ENCODE results near the gene TFF1.
A peak's percentile ranks its signal among the peaks of the same experiment; 100 is the strongest.

TFF1 gene

DNA sequence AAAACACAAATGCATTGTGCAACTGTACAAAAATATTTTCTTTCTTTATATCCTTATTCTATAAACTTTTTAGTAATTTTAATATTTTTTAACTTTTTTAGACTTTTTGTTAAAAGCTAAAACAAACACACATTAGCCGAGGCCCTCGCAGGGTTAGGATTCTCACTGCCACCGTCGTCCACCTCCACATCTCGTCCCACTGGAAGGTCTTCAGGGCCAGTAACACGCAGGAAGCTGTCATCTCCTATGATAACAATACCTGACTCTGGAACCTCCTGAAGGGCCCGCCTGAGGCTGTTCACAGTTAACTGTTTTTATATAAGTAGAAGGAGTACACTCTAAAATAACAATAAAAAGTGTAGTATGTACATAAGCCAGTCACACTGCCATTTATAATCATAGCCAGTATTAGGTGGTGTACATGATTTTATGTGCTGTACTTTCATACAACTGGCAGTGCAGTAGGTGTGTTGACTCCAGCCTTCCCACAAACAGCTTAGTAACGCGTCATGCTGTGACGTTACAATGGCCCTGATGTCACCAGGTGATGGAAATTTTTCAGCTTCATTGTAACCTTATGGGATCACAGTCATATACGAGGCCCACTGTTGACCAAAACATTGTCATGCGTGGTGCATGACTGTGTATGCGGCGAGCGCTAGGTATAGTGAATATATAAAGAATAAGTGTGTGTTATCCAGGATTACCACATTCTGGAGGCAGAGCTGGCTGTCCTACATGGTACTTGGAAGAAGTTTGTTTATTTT, 24.4 kb downstream of the TFF1 start:
- no peak for DNase-seq

DNA sequence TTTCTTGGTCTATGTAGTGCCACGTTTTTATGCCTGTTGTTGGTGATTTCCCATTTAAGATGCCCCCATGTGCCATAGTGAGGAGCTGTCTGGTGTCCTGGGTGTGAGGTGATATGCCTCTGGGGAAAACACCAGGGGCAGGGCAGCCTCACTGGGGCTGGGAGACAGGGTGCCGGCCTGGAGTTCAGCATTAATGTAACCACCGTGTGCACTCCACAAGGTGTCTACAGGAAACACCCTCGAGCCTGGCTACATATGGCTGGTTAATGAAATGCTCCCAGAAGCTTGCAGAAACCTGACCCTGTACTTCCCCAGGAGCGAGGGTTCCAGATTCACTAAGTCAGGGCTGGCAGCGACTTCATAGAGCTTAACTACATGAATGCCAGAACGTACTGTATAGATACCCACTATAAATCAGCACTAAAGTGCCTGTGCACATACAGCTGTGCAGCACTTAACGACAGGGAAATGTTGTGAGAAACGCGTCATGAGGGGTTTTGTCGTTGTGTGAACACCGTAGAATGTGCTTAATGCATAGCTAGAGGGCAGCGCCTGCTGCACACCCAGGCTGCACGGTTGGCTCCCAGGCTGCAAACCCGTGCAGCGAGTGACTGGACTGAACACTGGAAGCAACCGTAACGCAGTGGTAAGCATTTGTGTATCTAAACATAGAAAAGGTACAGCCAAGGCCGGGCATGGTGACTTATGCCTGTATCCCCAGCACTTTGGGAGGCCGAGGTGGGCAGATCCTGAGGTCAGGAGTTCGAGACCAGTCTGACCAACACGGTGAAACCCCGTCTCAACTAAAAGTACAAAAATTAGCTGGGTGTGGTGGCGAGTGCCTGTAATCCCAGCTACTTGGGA, 25.9 kb downstream of the TFF1 start:
- no peak for DNase-seq

DNA sequence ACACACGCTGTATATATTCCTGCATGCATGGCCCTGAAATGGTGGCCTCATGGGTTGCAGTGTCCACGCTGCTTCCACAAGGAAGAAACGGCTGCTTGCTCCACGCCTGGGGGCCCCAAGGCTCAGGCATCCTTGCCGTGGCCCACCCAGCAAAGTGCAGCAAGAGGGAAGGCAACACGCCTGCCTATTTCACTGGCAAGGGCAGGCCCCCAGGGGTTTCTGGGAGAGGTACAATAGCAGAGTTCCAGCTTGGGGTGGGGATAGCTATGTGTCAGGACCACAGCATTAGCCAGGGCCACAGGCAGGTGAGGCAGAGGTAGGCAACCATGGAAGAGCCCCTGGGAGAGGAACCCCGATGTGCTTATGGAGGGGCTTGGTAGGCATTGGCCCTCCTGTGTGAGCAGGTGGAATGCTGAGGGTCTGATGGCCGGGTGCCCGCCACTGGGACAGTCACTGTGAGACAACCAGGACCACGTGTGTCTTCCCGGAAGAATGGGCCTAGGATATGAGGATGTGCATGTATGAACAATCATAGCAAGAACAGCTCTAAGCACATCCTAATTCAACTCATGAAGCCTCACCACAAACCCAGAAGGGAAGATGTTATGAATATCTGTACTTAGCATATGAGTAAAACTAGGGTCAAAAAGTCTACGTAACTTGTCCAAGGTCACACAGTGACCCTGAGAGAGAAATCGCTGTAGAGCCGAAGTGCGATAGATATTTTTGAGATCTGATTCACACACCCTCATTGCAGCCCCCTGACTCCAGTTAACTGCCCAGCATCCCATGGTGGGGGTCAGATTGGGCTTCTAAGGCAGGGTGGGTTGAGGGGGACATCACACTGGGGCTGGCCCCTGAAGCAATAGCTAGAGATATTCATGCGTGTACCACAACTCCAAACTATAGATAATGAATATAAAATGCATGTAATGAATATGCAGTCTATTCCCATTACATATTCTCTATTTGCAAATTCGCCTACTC, 27.3 kb downstream of the TFF1 start:
- DNase-seq: no peak

DNA sequence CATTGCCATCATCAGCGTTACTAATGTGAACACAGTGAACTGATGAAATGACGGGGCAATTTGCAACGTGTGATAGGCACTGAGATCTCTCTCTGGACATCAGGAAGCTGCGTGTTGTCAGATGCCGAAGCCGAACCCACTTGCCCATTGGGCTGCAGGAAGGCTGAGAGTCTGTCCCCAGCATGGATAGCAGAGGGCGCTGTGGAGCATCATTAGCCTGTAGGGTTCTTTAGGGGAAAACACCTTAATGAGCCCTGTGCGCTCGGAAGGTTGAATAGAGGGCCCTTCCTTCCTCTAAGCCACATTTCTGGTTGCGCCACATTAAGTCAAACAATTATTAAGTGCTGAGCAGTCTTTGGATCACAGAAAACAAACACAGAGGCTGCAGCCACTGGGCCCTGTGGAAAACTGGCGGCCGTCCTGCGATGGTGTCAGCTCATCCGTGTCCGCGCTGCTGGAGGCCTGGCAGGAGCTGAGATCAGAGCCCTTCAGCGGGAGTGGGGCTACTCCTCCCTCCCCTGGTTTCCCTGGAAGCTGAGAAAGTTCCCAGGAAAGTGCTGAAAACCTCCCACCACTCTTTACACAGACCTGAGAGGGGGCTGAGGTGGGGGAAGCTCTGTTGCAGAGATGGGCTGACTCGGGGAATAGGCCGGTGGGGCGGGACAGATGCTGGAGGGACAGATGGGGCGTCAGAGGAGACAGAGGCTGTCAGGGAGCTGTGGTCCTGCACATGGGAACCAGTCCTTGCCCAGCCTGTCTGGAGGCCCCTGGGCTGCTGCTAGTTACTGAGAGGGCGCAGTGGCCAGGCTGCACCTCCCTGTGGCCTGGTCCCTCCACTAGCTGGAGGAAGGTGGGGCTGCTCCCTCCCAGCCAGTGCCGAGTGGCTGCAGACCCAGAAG, 28.3 kb downstream of the TFF1 start:
- DNase-seq: peak; percentile 10

DNA sequence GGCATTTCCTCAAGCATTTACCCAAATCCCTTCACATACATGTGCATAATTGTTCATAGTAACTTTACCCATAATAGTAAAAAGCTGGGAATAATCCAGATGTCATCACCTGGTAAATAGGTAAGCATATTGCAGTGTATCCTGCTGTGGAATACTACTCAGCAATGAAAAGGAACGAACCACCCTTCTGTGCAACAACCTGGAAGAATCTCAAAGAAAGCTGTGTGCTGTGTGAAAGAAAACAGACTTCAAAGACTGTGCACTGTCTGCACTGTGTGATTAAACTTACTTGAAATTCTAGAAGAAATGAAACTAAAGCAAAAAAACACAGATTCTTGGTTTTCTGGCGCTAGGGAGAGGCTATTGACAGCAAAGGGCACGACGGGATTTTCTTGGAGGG, 29.1 kb downstream of the TFF1 start:
- DNase-seq: no peak

DNA sequence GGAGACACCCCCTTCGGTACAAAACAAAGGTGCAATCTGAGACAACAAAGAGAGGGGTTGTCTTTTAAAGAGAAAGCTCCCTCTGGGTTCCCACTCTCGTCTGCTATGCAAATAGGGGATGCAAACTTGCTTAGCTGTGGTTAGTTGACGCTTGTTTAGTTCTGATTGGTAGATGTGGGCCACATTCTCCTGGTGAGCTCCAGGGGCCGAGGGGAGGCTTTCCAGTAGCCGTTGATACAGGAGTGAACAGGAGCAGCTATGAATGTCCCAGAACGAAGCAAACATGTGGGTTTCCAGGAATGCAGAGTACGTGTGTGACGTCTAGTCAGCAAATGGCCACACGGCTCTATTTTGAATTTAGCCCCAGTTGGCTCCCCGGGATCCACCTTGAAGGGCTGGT, 30.3 kb downstream of the TFF1 start:
- DNase-seq: peak; percentile 12

DNA sequence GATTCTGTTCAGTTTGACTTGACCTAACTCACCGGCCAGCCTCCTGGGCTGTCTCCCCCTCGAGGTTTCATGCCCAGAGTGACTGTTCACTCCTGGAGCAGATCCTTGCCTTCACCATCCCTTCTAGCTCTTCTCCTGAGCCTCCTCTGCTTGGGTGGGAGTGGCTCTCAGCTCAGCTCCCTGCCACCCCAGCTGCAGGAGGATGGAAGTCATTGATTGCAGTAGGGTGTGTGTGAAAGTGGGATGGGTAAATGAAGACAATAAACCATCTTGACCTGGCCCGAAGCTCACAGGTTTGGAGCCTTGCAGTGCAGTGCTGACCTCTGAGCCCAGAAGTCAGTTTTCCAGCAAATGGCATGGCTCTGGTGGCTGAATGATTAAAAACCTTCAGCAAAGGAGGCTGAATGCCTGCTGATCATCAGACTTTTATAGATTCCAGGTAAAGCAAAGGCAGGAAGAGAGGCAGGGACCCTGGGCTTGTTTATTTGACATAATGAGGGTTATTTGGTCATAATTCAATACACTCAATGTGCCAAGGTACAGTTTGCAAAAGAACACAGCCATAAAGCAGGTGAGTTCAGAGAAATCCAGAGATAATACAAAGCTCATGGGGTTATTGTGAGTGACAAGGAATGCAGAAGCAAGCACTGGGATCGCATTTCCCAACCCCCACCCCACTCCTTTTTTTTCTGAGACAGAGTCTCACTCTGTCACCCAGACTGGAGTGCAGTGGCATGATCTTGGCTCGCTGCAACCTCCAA, 33.6 kb downstream of the TFF1 start:
- DNase-seq: no peak

DNA sequence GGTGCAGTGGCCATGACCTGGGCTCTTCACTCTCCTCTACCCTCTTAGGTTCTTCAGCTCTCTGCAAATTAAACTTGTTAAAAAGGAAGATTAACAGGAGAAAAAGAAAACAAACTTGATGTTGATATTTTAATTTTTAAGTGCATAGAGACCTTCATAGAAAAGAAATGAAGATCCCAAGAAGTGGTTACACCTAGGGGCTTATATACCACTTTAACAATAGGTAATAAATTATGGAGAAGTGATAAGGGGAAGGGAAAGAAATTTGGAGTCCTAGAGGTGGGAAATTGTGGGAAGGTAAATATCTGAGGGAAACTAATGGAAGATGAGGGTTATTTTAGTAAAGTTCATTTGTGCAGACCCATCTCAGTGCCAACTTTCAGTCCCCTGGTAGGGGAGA, 34.7 kb downstream of the TFF1 start:
- no peak for DNase-seq

DNA sequence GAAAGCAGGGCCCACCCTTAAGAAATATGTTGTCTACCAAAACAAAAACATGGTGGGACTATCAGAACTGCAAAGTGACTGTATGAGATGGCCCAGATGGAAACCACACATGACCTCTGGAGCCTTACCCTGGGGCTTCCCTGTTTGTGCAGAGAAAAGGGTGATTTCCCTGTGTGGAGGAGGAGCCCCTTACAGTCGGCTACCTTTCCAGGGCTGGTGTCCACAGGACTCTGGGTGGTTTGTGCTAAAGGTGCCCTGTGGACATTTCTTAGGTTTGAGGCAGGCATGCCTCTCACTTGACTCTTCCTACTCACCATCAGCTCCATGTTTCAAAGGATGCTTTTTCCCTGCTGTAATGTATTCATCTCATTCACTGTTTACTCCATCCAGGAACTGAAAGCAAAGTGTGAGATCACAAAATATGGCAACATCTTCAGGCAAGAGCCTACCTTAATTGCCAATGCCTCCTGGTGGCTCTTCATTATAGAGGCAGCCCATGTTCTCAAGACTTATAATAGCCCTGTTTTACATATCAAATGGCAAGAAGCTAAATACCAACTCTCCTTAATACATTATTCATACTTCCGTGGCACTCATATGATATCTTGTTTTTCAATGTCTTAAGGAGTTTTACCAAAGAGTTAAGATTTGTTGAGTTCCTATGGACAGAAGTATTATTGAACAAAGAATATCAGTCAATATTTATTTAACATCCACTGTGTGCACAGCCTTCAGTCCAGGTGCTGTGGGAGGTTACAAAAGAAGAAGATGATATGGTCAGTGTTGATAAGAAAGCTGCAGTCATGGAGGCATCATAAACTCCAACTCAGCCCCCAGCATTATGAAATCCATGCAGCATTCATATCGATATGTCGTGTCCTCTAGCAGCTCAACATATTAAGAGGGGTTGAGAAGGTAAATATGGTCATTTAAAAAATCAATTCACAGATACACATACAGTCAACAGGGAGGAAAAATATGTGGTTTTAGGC, 35.7 kb downstream of the TFF1 start:
- DNase-seq: no peak

DNA sequence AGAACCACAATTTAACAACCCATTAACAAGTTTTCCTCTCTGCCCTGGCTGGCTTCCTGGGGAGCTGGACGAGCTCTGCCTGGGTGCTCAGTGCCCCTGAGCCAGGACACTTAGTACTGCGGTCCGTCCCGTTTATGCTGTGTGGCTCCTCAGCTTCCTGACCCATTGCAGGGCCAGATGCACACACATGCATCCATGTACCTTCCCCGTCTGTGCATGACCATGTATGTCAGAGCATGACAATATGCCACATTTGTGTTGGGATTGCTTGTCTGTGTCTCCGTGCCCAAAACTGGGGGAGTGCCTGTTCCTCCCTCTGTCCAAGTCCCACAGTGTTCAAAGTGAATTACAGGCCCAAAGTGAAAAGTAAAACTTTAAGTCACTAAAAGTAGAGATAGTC, 41.4 kb downstream of the TFF1 start:
- no peak for DNase-seq

DNA sequence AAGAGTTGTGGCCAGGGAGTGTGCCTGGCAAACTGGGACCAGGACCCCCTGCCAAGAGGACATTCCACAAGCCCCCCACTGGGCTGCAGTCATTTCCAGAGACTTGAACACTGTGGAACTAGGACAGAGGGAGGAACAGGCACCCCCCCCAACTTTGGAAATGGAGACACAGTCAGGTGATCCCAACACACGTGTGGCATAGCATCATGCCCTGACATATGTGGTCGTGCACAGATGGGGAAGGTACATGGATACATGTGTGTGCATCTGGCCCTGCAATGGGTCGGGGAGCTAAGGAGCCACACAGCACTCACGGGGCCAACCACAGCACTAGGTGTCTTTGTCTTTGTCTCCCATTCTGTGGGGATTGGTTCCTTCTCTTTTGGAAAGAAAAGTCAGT, 44.5 kb downstream of the TFF1 start:
- no peak for DNase-seq

DNA sequence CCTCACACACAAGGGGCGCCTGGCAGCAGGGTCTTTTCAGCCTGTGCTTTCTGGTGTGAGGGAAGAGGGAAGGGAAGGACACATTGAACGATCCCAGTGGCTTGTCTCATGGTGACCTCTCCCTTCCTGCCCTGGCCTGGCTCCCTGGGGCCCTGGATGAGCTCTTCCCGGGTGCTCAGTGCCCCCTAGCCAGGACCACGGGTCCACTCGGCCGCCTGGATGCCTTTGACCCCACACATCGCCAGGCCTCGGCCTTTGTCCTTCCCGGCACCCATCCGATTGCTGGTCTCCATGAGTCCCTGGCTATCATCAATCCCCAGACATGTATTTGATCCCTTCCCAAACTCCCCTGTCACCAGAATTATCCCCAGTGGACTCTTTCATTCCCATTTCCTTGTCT, 45.1 kb downstream of the TFF1 start:
- no peak for DNase-seq

DNA sequence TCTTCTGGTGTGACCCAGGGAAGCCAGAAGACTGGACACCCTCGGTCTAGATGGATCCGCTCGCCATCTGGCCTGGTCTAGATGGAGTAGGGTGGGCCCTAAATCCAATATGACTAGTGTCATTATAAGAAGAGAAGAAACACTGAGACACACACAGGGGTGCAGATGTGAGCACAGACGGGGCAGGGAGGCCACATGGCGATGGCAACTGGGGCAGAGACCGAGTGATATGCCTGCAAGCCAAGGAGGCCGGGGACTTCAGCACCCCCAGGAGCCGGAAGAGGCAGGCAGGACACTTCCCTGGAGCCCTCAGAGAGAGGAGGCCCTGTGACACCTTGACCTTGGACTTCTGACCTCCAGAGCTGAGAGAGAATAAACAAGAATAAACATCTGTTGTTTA, 45.5 kb downstream of the TFF1 start:
- DNase-seq: no peak

DNA sequence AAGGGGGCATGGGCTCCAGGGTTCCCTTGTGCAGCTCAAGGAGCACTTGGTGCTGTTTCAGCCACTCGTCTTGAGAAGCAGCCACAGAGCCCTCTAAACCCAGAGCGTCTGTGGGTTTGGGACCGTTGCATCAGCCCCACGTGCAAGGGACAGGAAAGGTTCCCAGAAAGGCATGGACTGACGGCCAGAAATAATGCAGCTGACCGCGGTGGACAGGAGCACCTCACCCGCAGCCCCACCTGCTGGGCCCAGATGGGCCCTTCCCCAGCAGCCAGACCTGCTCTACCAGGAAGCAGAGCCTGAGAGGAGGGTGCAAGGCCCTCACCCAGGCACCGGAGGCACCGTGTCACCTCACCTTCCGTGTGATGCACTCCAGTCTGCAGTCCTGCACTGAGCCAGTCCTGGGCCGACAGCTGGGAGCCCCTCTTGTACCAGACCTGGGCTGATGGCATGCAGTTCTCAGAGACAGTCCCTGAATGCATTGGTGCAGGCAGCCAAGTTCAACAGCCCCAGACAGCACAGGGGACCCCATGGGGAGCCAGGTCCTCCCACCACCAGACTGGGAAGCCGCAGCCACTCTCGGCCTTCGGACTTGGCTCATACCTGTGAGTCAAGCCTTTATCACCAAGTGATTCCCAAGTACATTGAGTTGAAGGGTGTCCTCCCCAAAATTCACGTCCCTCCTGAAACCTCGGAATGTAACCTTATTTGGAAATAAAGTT, 46.3 kb downstream of the TFF1 start:
- DNase-seq: no peak

DNA sequence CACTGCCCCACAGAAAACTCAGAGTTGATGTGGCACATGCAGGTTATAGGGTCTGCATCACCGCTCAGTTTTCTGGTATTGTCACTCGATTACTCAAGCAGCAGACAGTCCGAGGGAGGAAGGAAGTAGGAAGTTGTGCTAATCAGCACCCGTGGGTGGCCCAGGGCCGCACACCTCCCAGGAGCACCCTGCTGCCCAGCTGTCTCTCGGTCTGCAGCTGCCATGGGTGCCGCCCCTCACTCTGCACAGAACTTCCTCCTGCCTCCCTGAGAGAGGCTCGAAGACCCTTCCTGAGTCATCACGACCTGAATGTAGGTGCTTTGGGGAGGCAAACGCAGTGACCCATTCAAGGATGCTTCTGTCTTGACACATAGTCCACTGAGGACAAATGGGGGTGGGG, 47.0 kb downstream of the TFF1 start:
- DNase-seq: no peak

DNA sequence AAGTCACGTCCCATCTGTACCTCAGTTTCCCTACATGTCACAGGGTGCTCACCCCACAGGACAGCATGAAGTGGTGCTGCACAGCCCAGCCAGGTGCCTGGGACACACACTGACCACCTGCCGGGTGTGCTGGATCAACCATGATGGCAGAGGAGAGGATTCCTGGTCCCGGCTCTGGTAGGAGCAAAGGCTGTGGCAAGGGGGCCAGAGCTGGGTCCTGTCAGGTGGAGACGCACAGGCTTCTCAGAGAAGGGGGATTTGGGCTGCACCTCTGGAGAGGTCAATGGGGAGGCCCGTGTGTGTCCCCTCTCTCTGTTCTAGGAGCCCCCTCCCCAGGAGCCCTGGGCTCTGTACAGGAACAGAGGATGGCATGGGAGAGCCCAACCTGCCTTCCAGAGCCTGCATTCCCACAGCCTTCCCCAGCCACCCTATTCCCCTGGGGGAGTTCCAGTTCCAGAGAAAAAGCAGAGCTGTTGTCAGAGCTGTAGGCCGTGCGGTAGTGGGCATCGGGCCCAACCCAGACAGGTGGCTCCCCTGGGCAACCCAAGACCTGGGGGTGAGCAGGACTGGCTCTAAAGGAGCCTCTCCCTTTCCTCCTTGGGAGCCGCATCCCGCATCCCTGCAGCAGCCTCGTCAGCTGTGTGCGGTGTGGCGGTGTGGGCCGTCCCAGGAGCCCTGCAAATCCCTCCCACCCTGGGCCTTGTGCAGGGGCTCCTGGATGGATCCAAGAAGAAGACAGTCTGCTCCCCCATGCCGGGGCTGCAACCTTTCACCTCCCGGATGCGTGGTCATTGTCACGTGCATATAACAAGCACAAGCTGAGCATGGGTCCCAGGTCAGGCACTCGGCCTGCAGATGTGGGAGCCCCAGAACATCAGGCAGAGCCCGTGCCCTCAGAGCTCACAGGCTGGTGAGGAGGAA, 48.2 kb downstream of the TFF1 start:
- DNase-seq: no peak

DNA sequence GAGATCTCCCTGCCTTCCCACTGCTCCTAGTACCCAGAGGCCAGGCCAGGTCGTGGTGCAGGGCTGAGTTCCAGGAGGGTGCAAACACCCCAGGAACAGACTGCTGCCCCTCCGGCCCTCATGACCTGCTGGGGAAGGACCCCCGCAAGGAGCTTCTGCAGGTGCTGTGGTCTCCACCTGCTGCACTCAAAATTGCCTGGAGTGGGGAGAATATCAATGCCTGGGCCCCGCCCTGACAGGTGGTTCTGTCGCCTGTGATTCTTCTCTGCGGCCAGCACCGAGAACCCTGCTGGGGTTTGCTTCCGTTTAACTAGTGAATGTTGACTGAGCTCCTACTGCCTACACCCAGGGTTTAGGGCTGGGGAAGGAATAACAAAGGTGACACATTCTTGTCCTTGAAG, 49.0 kb downstream of the TFF1 start:
- DNase-seq: no peak

DNA sequence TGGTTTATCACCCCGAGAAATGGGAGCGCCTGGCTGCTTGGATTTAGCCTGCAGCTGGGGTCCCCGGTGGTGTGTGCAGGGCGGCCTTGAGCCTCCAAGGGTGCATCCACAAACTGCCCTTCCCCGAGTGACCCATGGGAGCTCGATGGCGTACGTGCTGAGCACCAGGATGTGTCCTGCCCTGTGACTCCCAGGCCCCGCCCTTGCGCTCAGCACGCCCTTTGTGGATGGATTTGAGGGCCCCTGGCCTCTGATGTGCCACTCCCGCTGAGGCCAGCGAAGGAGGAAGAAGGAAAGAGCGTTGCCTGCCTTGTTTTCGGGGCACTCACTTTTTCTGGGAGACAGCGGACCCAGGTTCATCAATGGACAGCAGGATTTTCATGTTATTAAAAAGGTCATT, 49.4 kb downstream of the TFF1 start:
- DNase-seq: no peak

Measured in fibroblast of skin of abdomen (primary cell).